Mucosa of descending colon (tissue), 3 donors: ENCODE measurements around the gene CCDC160. TPM values are rescaled to one million over a fixed set of nuclear protein-coding genes. Genes with fewer than 3 reads are reported as not detected.
"Not testable (repeated sequence)": the region's sequence is repeated elsewhere in the genome, so short reads cannot be mapped to it uniquely, and the experiment has no call there.

ENCODE experiments used
- ATAC-seq: fragments of 200-7000 bp; cut with Tn5 transposase; one replicate; pipeline ENCODE4 v1.9.1; 2020; ENCODE audit warnings: mild to moderate bottlenecking, moderate library complexity
- DNase-seq, 3 donors: peaks; one replicate each; pipeline ENCODE4 v3.0.0-alpha.2; 2020
- H3K36me3 ChIP-seq: fragments of 200-600 bp; one replicate; pipeline ENCODE4 v1.8.0; 2021; ENCODE audit warnings: low read depth, mild to moderate bottlenecking
- H3K4me1 ChIP-seq: fragments of 200-600 bp; one replicate; pipeline ENCODE4 v1.8.0; 2021; ENCODE audit warnings: low read depth, mild to moderate bottlenecking
- H3K4me3 ChIP-seq: fragments of 200-600 bp; one replicate; pipeline ENCODE4 v1.8.0; 2021; ENCODE audit warnings: mild to moderate bottlenecking
- H3K9me3 ChIP-seq: fragments of 200-600 bp; one replicate; pipeline ENCODE4 v1.8.0; 2021; ENCODE audit warnings: mild to moderate bottlenecking
- CTCF ChIP-seq: fragments of 200-600 bp; IDR thresholded peaks from one replicate; pipeline ENCODE4 v1.8.0; 2022; ENCODE audit warnings: antibody characterized with exemption, mild to moderate bottlenecking
- intact Hi-C, 2 donors: fragments of 100-400 bp; cut with DNase I in 1 of 2; cut with micrococcal nuclease in 1 of 2; formaldehyde crosslinking; loops; one replicate each; pipeline versions ENCODE4 v1.11.0 to v1.11.1; 2022; cut with DNase I, micrococcal nuclease
- total RNA-seq, 3 donors: library from RNA; stranded (reverse); fragmentation: NEBNext Ultra II Directional in 2 of 3; extraction: Animal tissue kit (Norgen Biotek cat#: 25700) in 2 of 3; gene quantifications; one replicate each; pipeline versions ENCODE4 v1.2.1 to v1.2.4, GENCODE V29; 2021 to 2023
- donor health status: DM: no; HTN: no; CAD: no; lungs with moderate emphysema.
- donor health status: DM: no; HTN: no; CAD: no.
- donor health status: DM: no; HTN: yes; CAD: no.

Gene CCDC160
- total RNA-seq, 3 donors from 2014 or later: 0.22 TPM; not detected in 2

- DNase-seq (no peak), ATAC-seq (no peak)
- H3K4me3 ChIP-seq: no peak overlapping the region
- no peaks in the 10 kb centered on the region for H3K4me1 ChIP-seq
- H3K9me3 ChIP-seq: no peaks in the 10 kb centered on the region
- intact Hi-C loops: no loop called here
- no peaks in the 10 kb centered on the region for H3K36me3 ChIP-seq
- TF ChIP-seq CTCF: no peak
Observed at GRCh38 chrX:134255555-134255954, 18.6 kb downstream of the CCDC160 start.

- intact Hi-C loops: no loop called here
Observed at GRCh38 chrX:134256684-134257083, 19.7 kb downstream of the CCDC160 start.

GRCh38 chrX:134258202-134258601 lies 21.2 kb downstream of the CCDC160 start:
- ATAC-seq (no peak), DNase-seq (no peak)
- H3K4me3 ChIP-seq: no peak overlapping the region
- intact Hi-C loops: no loop called here
- no peaks in the 10 kb centered on the region for H3K36me3 ChIP-seq
- no peaks in the 10 kb centered on the region for H3K4me1 ChIP-seq
- no peaks in the 10 kb centered on the region for H3K9me3 ChIP-seq
- TF ChIP-seq CTCF: no peak

More at GRCh38 chrX:134256684-134257083, 19.7 kb downstream of the CCDC160 start:
- ATAC-seq (no peak), DNase-seq (no peak)
- H3K4me1 ChIP-seq: no peaks in the 10 kb centered on the region
- H3K4me3 ChIP-seq: no peak overlapping the region
- no peak for TF ChIP-seq CTCF
- H3K36me3 ChIP-seq: no peaks in the 10 kb centered on the region
- H3K9me3 ChIP-seq: no peaks in the 10 kb centered on the region

GRCh38 chrX:134285934-134286333 lies 49.0 kb downstream of the CCDC160 start:
- DNase-seq, H3K4me3 ChIP-seq, H3K36me3 ChIP-seq, intact Hi-C loops, H3K9me3 ChIP-seq, ATAC-seq, H3K4me1 ChIP-seq: not testable (repeated sequence)

GRCh38 chrX:134287346-134287745 lies 50.4 kb downstream of the CCDC160 start:
- intact Hi-C loops: no loop called here
- ATAC-seq (no peak), DNase-seq (no peak)
- no peaks in the 10 kb centered on the region for H3K9me3 ChIP-seq
- no peak for TF ChIP-seq CTCF
- H3K4me1 ChIP-seq: no peaks in the 10 kb centered on the region
- H3K4me3 ChIP-seq: no peak overlapping the region
- H3K36me3 ChIP-seq: no peaks in the 10 kb centered on the region

- intact Hi-C loops: no loop called here
- DNase-seq (no peak), ATAC-seq (no peak)
- no peaks in the 10 kb centered on the region for H3K9me3 ChIP-seq
- no peak for TF ChIP-seq CTCF
- H3K4me3 ChIP-seq: no peak overlapping the region
- H3K36me3 ChIP-seq: no peaks in the 10 kb centered on the region
- H3K4me1 ChIP-seq: no peaks in the 10 kb centered on the region
Observed at GRCh38 chrX:134294548-134294947, 57.6 kb downstream of the CCDC160 start.

Other genes starting within 250 kb of the CCDC160 start
- gene PHF6, start 136.1 kb downstream of the CCDC160 start, total RNA-seq: 10 to 100 TPM; 15.0 to 19.7 (median 18.9) TPM
- gene HPRT1, start 223.0 kb downstream of the CCDC160 start, total RNA-seq: 10 to 100 TPM; 15.0 to 25.4 (median 19.6) TPM